WTC11 (cell line): ENCODE results near the gene TNS3. TPM values are rescaled to one million over a fixed set of nuclear protein-coding genes. Genes with fewer than 3 reads are reported as not detected.

Experiments
- ATAC-seq: fragments of 200-7000 bp; cut with Tn5 transposase; 2 replicates; pipeline ENCODE4 v1.10.0; 2021; ENCODE audit warnings: mild to moderate bottlenecking, moderate library complexity
- CTCF ChIA-PET: fragments of 300-600 bp; sonication (Branson Sonifier 250); formaldehyde crosslinking; loops from one replicate; lab custom pipeline; 2021; ENCODE audit warnings: antibody characterized with exemption; lab: Charles Lee
- POLR2A ChIA-PET: fragments of 350-600 bp; sonication (Branson Sonifier 250); formaldehyde crosslinking; loops from one replicate; lab custom pipeline; 2021; ENCODE audit warnings: antibody characterized with exemption; lab: Charles Lee
- DNase-seq: peaks from one replicate; pipeline ENCODE4 v3.0.0; 2021; ENCODE audit warnings: low spot score
- H3K27ac Mint-ChIP-seq: 2 replicates; pipeline ENCODE4 v1.8.0; 2021; ENCODE audit warnings: mixed read lengths
- H3K27me3 Mint-ChIP-seq: 2 replicates; pipeline ENCODE4 v1.8.0; 2021; ENCODE audit warnings: low read depth, mild to moderate bottlenecking, moderate library complexity, mixed read lengths
- H3K36me3 Mint-ChIP-seq: 2 replicates; pipeline ENCODE4 v1.8.0; 2021; ENCODE audit warnings: mixed read lengths
- H3K4me1 Mint-ChIP-seq: 2 replicates; pipeline ENCODE4 v1.8.0; 2022; ENCODE audit warnings: mixed read lengths
- H3K4me3 Mint-ChIP-seq: 2 replicates; pipeline ENCODE4 v1.8.0; 2021; ENCODE audit warnings: mild to moderate bottlenecking, moderate library complexity, mixed read lengths
- H3K9me3 Mint-ChIP-seq: 2 replicates; pipeline ENCODE4 v1.8.0; 2021; ENCODE audit warnings: mixed read lengths
- HMGA2 ChIP-seq: fragments of 250-450 bp; sonication (Bioruptor Pico); IDR thresholded peaks from 2 replicates; pipeline ENCODE4 v1.4.0; 2021; ENCODE audit warnings: mild to moderate bottlenecking, moderate library complexity
- NFYB ChIP-seq: sonication (generic); formaldehyde crosslinking; conservative IDR thresholded peaks from 2 replicates; pipeline ENCODE4 v1.8.0; 2022; ENCODE audit warnings: low read depth, missing genetic modification reagents
- OVOL2 ChIP-seq: fragments of 250-450 bp; sonication (Bioruptor Pico); IDR thresholded peaks from 2 replicates; pipeline ENCODE4 v1.9.0; 2021; ENCODE audit warnings: mild to moderate bottlenecking, borderline replicate concordance
- SMAD4 ChIP-seq: sonication (generic); formaldehyde crosslinking; IDR thresholded peaks from 2 replicates; pipeline ENCODE4 v1.8.0; 2022; ENCODE audit warnings: mild to moderate bottlenecking, missing genetic modification reagents
- SOX15 ChIP-seq: fragments of 250-450 bp; sonication (Bioruptor Pico); IDR thresholded peaks from 2 replicates; pipeline ENCODE4 v1.9.0; 2021; ENCODE audit warnings: mild to moderate bottlenecking
- ZNF232 ChIP-seq: sonication (generic); formaldehyde crosslinking; IDR thresholded peaks from 2 replicates; pipeline ENCODE4 v1.8.0; 2022; ENCODE audit warnings: mild to moderate bottlenecking, missing genetic modification reagents
- total RNA-seq: library from RNA; stranded (reverse); gene quantifications from 3 replicates; pipeline ENCODE4 v1.2.3, GENCODE V29; 2021
- TF ChIP-seq, protein P1 (sequence below): sonication (generic); formaldehyde crosslinking; IDR thresholded peaks from 2 replicates; pipeline ENCODE4 v1.8.0; 2022; ENCODE audit warnings: mild to moderate bottlenecking, missing genetic modification reagents
- TF ChIP-seq, protein P2 (sequence below): sonication (generic); formaldehyde crosslinking; IDR thresholded peaks from 2 replicates; pipeline ENCODE4 v1.8.1; 2022; ENCODE audit warnings: missing genetic modification reagents, borderline replicate concordance
- TF ChIP-seq, protein P3 (sequence below): fragments of 250-450 bp; sonication (Bioruptor Pico); IDR thresholded peaks from 2 replicates; pipeline ENCODE4 v1.9.0; 2021; ENCODE audit warnings: mild to moderate bottlenecking
- TF ChIP-seq, protein P4 (sequence below): sonication (generic); formaldehyde crosslinking; IDR thresholded peaks from 2 replicates; pipeline ENCODE4 v1.8.1; 2022; ENCODE audit warnings: low read depth, mild to moderate bottlenecking, moderate library complexity, missing genetic modification reagents, borderline replicate concordance
- TF ChIP-seq, protein P5 (sequence below): fragments of 250-450 bp; sonication (Bioruptor Pico); IDR thresholded peaks from 2 replicates; pipeline ENCODE4 v1.9.0; 2021; ENCODE audit warnings: mild to moderate bottlenecking
- TF ChIP-seq, protein P6 (sequence below): sonication (generic); formaldehyde crosslinking; IDR thresholded peaks from 2 replicates; pipeline ENCODE4 v1.8.0; 2022; ENCODE audit warnings: mild to moderate bottlenecking, missing genetic modification reagents

The TNS3 gene
- total RNA-seq, 1 experiment from 2014 or later, result 37.7 TPM

DNA sequence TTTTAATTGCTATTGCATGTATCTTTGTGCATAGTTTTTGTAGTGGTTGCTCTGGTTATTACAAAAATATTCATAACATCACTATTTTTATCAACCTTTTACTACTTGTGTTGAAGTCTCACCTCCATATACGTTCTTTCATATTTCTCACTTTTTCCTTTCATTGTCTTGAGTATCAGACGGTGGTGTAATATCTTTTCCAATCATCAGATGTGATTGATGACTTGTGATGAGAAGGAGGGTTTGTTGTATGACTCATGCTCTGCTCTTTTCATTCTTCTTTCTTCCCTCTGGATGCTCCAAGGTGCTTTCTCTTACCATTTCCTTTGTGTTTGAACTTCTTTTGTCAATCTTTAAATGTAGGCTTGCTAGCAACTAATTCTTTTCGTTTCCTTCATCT is 310.2 kb downstream of the TNS3 start:
- peaks cover 5% of the 10 kb centered on the region; the same call in 1 of the 2 replicates for H3K9me3 Mint-ChIP-seq
- ATAC-seq, result no peak
- POLR2A ChIA-PET, result no interaction called here

DNA sequence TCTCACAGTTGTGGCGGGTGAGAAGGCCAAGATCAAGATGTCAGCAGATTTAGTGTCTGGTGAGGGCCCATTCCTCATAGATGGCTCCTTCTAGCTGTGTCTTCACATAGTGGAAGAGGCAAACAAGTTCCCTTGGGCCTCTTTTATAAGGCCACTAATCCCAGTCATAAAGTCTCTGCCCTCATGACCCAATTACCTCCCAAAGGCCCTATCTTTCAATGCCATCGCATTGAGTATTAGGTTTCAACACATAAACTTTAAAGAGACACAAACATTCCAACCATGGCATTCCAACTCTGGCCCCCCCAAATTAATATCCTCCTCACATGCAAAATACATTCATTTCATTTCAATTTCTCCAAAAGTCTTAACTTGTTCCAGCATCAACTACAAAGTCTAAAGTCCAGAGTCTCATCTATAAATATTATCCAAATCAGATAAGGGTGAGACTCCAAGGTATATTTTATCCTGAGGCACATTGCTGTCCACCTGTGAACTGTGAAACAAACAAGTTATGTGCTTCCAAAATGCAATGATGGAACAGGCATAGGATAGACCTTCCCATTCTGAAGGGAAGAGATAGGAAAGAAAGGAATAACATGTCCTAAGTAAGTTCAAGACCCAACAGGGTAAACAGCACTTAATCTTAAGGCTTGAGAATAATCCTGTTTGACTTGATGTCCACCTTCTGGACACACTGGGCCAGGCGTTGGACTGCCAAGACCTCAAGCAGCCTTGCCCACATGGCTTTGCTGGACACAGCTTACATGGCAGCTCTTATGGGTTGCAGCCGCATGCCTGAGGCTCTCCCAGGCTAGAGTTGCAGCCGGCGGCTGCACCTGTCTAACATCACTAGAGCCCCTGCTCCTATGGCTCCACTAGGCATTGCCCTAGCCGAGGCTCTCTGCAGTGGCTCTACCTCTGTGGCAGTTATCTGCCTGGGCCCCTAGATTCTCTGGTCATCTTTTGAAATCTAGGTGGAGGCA is 312.8 kb downstream of the TNS3 start:
- Mint-ChIP-seq H3K4me3 (no peak overlapping the region), H3K9me3 (peaks cover 5% of the 10 kb centered on the region; the same call in 1 of the 2 replicates)
- TF ChIP-seq SOX15 (CRISPR knock-in tag) (no peak), ZNF232 (CRISPR knock-in tag) (no peak), NFYB (CRISPR knock-in tag) (no peak), SMAD4 (CRISPR knock-in tag) (no peak)
- TF ChIP-seq, protein P1, sequence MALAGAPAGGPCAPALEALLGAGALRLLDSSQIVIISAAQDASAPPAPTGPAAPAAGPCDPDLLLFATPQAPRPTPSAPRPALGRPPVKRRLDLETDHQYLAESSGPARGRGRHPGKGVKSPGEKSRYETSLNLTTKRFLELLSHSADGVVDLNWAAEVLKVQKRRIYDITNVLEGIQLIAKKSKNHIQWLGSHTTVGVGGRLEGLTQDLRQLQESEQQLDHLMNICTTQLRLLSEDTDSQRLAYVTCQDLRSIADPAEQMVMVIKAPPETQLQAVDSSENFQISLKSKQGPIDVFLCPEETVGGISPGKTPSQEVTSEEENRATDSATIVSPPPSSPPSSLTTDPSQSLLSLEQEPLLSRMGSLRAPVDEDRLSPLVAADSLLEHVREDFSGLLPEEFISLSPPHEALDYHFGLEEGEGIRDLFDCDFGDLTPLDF (CRISPR knock-in tag), result no peak
- TF ChIP-seq, protein P2, sequence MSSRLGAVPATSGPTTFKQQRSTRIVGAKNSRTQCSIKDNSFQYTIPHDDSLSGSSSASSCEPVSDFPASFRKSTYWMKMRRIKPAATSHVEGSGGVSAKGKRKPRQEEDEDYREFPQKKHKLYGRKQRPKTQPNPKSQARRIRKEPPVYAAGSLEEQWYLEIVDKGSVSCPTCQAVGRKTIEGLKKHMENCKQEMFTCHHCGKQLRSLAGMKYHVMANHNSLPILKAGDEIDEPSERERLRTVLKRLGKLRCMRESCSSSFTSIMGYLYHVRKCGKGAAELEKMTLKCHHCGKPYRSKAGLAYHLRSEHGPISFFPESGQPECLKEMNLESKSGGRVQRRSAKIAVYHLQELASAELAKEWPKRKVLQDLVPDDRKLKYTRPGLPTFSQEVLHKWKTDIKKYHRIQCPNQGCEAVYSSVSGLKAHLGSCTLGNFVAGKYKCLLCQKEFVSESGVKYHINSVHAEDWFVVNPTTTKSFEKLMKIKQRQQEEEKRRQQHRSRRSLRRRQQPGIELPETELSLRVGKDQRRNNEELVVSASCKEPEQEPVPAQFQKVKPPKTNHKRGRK (CRISPR knock-in tag), result no peak
- TF ChIP-seq, protein P3, sequence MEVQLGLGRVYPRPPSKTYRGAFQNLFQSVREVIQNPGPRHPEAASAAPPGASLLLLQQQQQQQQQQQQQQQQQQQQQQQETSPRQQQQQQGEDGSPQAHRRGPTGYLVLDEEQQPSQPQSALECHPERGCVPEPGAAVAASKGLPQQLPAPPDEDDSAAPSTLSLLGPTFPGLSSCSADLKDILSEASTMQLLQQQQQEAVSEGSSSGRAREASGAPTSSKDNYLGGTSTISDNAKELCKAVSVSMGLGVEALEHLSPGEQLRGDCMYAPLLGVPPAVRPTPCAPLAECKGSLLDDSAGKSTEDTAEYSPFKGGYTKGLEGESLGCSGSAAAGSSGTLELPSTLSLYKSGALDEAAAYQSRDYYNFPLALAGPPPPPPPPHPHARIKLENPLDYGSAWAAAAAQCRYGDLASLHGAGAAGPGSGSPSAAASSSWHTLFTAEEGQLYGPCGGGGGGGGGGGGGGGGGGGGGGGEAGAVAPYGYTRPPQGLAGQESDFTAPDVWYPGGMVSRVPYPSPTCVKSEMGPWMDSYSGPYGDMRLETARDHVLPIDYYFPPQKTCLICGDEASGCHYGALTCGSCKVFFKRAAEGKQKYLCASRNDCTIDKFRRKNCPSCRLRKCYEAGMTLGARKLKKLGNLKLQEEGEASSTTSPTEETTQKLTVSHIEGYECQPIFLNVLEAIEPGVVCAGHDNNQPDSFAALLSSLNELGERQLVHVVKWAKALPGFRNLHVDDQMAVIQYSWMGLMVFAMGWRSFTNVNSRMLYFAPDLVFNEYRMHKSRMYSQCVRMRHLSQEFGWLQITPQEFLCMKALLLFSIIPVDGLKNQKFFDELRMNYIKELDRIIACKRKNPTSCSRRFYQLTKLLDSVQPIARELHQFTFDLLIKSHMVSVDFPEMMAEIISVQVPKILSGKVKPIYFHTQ (CRISPR knock-in tag), result no peak
- TF ChIP-seq, all 79 proteins: peak for 0
- Mint-ChIP-seq H3K4me1 (peaks cover 3% of the 10 kb centered on the region), H3K27ac (no peak overlapping the region), H3K36me3 (no peaks in the 10 kb centered on the region), H3K27me3 (no peaks in the 10 kb centered on the region)
- ChIA-PET CTCF (interaction anchor here (0.6 to 1.0 kb wide), 2 partner anchors 15 to 963 kb away, joined by 3 read pairs; no protein-coding TSS in a partner anchor), POLR2A (no interaction called here)
- DNase-seq (no peak), ATAC-seq (no peak)

More for the DNA sequence above, 310.2 kb downstream of the TNS3 start:
- Mint-ChIP-seq H3K4me1 (no peaks in the 10 kb centered on the region), H3K27ac (no peak overlapping the region), H3K4me3 (no peak overlapping the region)
- DNase-seq, result no peak
- TF ChIP-seq, protein P3 (CRISPR knock-in tag), result no peak
- TF ChIP-seq HMGA2 (CRISPR knock-in tag) (no peak), OVOL2 (CRISPR knock-in tag) (no peak)
- TF ChIP-seq, protein P4, sequence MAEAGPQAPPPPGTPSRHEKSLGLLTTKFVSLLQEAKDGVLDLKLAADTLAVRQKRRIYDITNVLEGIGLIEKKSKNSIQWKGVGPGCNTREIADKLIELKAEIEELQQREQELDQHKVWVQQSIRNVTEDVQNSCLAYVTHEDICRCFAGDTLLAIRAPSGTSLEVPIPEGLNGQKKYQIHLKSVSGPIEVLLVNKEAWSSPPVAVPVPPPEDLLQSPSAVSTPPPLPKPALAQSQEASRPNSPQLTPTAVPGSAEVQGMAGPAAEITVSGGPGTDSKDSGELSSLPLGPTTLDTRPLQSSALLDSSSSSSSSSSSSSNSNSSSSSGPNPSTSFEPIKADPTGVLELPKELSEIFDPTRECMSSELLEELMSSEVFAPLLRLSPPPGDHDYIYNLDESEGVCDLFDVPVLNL, result no peak
- TF ChIP-seq, protein P5, sequence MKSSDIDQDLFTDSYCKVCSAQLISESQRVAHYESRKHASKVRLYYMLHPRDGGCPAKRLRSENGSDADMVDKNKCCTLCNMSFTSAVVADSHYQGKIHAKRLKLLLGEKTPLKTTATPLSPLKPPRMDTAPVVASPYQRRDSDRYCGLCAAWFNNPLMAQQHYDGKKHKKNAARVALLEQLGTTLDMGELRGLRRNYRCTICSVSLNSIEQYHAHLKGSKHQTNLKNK (CRISPR knock-in tag), result no peak
- TF ChIP-seq, protein P6, sequence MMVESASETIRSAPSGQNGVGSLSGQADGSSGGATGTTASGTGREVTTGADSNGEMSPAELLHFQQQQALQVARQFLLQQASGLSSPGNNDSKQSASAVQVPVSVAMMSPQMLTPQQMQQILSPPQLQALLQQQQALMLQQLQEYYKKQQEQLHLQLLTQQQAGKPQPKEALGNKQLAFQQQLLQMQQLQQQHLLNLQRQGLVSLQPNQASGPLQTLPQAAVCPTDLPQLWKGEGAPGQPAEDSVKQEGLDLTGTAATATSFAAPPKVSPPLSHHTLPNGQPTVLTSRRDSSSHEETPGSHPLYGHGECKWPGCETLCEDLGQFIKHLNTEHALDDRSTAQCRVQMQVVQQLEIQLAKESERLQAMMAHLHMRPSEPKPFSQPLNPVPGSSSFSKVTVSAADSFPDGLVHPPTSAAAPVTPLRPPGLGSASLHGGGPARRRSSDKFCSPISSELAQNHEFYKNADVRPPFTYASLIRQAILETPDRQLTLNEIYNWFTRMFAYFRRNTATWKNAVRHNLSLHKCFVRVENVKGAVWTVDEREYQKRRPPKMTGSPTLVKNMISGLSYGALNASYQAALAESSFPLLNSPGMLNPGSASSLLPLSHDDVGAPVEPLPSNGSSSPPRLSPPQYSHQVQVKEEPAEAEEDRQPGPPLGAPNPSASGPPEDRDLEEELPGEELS (CRISPR knock-in tag), result no peak
- TF ChIP-seq, all 79 proteins: peak for 0
- CTCF ChIA-PET, result no interaction called here
- no peaks in the 10 kb centered on the region for H3K36me3 Mint-ChIP-seq
- H3K27me3 Mint-ChIP-seq, result no peaks in the 10 kb centered on the region
